Caco-2 (cell line): ENCODE data around the gene IQCK. TPM values are rescaled to one million over a fixed set of nuclear protein-coding genes. Genes with fewer than 3 reads are reported as not detected.

Experiments
- BruUV-seq: library from RNA; stranded (reverse); fragments of 400-500 nt; replicated peaks from 2 replicates; lab custom pipeline; 2021; lab: Mats Ljungman, UMichigan
- CTCF ChIA-PET: fragments of 300-600 bp; sonication (Branson Sonifier 250); formaldehyde crosslinking; loops from one replicate; lab custom pipeline; 2022; ENCODE audit warnings: antibody characterized with exemption; lab: Charles Lee
- POLR2A ChIA-PET: fragments of 300-600 bp; sonication (Branson Sonifier 250); formaldehyde crosslinking; loops from one replicate; lab custom pipeline; 2022; ENCODE audit warnings: antibody characterized with exemption; lab: Charles Lee
- DNase-seq, 2 experiments: peaks; one replicate each; pipeline versions ENCODE4 v3.0.0 to v3.0.0-alpha.2; 2020 to 2022
- H3K27me3 ChIP-seq: replicated peaks from 2 replicates; pipeline ENCODE4 v1.6.0; 2011; ENCODE audit warnings: low read length; ENCODE audit not compliant: control insufficient read depth, insufficient read depth
- H3K36me3 ChIP-seq: 2 replicates; pipeline ENCODE4 v1.5.1; 2011; ENCODE audit warnings: low read length; ENCODE audit not compliant: control insufficient read depth, insufficient read depth
- H3K4me1 ChIP-seq: fragments of 250-450 bp; sonication (Bioruptor Pico); 2 replicates; pipeline ENCODE4 v1.5.1; 2020; ENCODE audit warnings: mild to moderate bottlenecking
- H3K4me3 ChIP-seq: 2 replicates; pipeline ENCODE4 v1.5.1; 2011; ENCODE audit warnings: low read depth, mild to moderate bottlenecking, control low read depth, low read length
- H3K9me3 ChIP-seq: fragments of 250-450 bp; sonication (Bioruptor Pico); 2 replicates; pipeline ENCODE4 v1.5.1; 2020; ENCODE audit warnings: mild to moderate bottlenecking, moderate library complexity
- H3K27ac Mint-ChIP-seq: one replicate; pipeline ENCODE4 v1.8.0; 2022; ENCODE audit warnings: mixed read lengths; ENCODE audit not compliant: unreplicated experiment
- H3K27me3 Mint-ChIP-seq: one replicate; pipeline ENCODE4 v1.8.0; 2022; ENCODE audit warnings: mixed read lengths; ENCODE audit not compliant: insufficient read depth, unreplicated experiment
- H3K36me3 Mint-ChIP-seq: one replicate; pipeline ENCODE4 v1.8.0; 2022; ENCODE audit warnings: mild to moderate bottlenecking, mixed read lengths; ENCODE audit not compliant: insufficient read depth, unreplicated experiment
- H3K4me1 Mint-ChIP-seq: one replicate; pipeline ENCODE4 v1.8.0; 2022; ENCODE audit warnings: low read depth, mixed read lengths; ENCODE audit not compliant: unreplicated experiment
- H3K4me3 Mint-ChIP-seq: one replicate; pipeline ENCODE4 v1.8.0; 2022; ENCODE audit warnings: mild to moderate bottlenecking, moderate library complexity, mixed read lengths; ENCODE audit not compliant: unreplicated experiment
- H3K9me3 Mint-ChIP-seq: one replicate; pipeline ENCODE4 v1.8.0; 2022; ENCODE audit warnings: mixed read lengths; ENCODE audit not compliant: unreplicated experiment
- CTCF ChIP-seq, 2 experiments: fragments of 200-600 bp in 1 of 2; IDR thresholded peaks; 1 replicate in 1 of 2; 2 replicates in 1 of 2; pipeline versions ENCODE4 v1.5.1 to v1.8.0; 2011 to 2022; ENCODE audit warnings: antibody characterized with exemption in 1 of 2, control low read depth in 1 of 2, inconsistent platforms in 1 of 2, low read depth in 1 of 2, low read length in 1 of 2, mild to moderate bottlenecking in 1 of 2, moderate library complexity in 1 of 2; ENCODE audit not compliant: insufficient read depth in 1 of 2, severe bottlenecking in 1 of 2, unreplicated experiment in 1 of 2
- intact Hi-C: fragments of 100-400 bp; cut with micrococcal nuclease; formaldehyde crosslinking; loops from one replicate; pipeline ENCODE4 v1.10.0; 2022; ENCODE audit not compliant: unreplicated experiment
- total RNA-seq: library from RNA; stranded (reverse); gene quantifications from 2 replicates; pipeline ENCODE4 v1.2.3, GENCODE V29; 2022

The IQCK gene
- total RNA-seq, 1 experiment from 2014 or later, result 2.0 TPM

- H3K4me1 ChIP-seq, result no peaks in the 10 kb centered on the region
- no peak for DNase-seq
- TF ChIP-seq CTCF (IDR thresholded peaks at IDR 0.05; ENCODE audit: insufficient read depth in 1 of 2, low read depth in 1 of 2, low read length in 1 of 2, severe bottlenecking in 1 of 2, unreplicated experiment in 1 of 2), result no peak
- ChIA-PET POLR2A (no interaction called here), CTCF (interaction anchor here (0.6 to 1.2 kb wide), 2 partner anchors 53 to 281 kb away, joined by 6 read pairs; no protein-coding TSS in a partner anchor)
- no peaks in the 10 kb centered on the region for H3K27me3 ChIP-seq
- intact Hi-C loops, result loop anchor here (10.0 kb wide), 2 partner anchors 127 to 167 kb away; partner anchors contain the start of genes IQCK and KNOP1
- H3K9me3 Mint-ChIP-seq, result no peaks in the 10 kb centered on the region
- H3K36me3 ChIP-seq, result no peaks in the 10 kb centered on the region
- peaks cover 6% of the 10 kb centered on the region for H3K36me3 Mint-ChIP-seq
- no peaks in the 10 kb centered on the region for H3K27me3 Mint-ChIP-seq
- no peak overlapping the region for H3K4me3 ChIP-seq
- peaks cover 5% of the 10 kb centered on the region for H3K4me1 Mint-ChIP-seq
- H3K9me3 ChIP-seq, result no peaks in the 10 kb centered on the region
- H3K4me3 Mint-ChIP-seq, result no peak overlapping the region
- no peak overlapping the region for H3K27ac Mint-ChIP-seq
- no TSS peak for BruUV-seq
These were observed 164.1 kb downstream of the IQCK start for GRCh38 chr16:19882186-19882585.

GRCh38 chr16:19882646-19883045, 164.6 kb downstream of the IQCK start:
- no peaks in the 10 kb centered on the region for H3K4me1 ChIP-seq
- no peaks in the 10 kb centered on the region for H3K9me3 ChIP-seq
- Mint-ChIP-seq H3K36me3 (peaks cover 6% of the 10 kb centered on the region), H3K9me3 (no peaks in the 10 kb centered on the region), H3K27ac (peak overlapping the region; percentile 71), H3K27me3 (no peaks in the 10 kb centered on the region), H3K4me1 (peaks cover 5% of the 10 kb centered on the region), H3K4me3 (peak overlapping the region; percentile 71)
- TF ChIP-seq CTCF (IDR thresholded peaks at IDR 0.05; ENCODE audit: insufficient read depth in 1 of 2, low read depth in 1 of 2, low read length in 1 of 2, severe bottlenecking in 1 of 2, unreplicated experiment in 1 of 2), result no peak
- DNase-seq, result no peak
- POLR2A ChIA-PET, result no interaction called here
- BruUV-seq, result no TSS peak
- no peak overlapping the region for H3K4me3 ChIP-seq
- CTCF ChIA-PET, result interaction anchor here (0.6 to 1.2 kb wide), 2 partner anchors 53 to 282 kb away, joined by 6 read pairs; no protein-coding TSS in a partner anchor
- intact Hi-C loops, result loop anchor here (10.0 kb wide), 2 partner anchors 128 to 168 kb away; partner anchors contain the start of genes IQCK and KNOP1
- H3K27me3 ChIP-seq, result no peaks in the 10 kb centered on the region
- no peaks in the 10 kb centered on the region for H3K36me3 ChIP-seq

GRCh38 chr16:19883296-19883965, 165.4 kb downstream of the IQCK start:
- Mint-ChIP-seq H3K9me3 (no peaks in the 10 kb centered on the region), H3K27me3 (no peaks in the 10 kb centered on the region), H3K4me3 (peak overlapping the region; percentile 71), H3K36me3 (peaks cover 6% of the 10 kb centered on the region), H3K27ac (peak overlapping the region; percentile 71), H3K4me1 (peaks cover 5% of the 10 kb centered on the region)
- CTCF ChIA-PET, result interaction anchor here (1.2 to 2.0 kb wide), 4 partner anchors 282 to 300 kb away, joined by 6 to 10 read pairs (median 7); no protein-coding TSS in a partner anchor
- Histone ChIP-seq H3K9me3 (no peaks in the 10 kb centered on the region), H3K4me1 (no peaks in the 10 kb centered on the region), H3K36me3 (no peaks in the 10 kb centered on the region), H3K27me3 (no peaks in the 10 kb centered on the region), H3K4me3 (peak overlapping the region; percentile 47)
- POLR2A ChIA-PET, result no interaction called here
- intact Hi-C loops, result loop anchor here (10.0 kb wide), 2 partner anchors 129 to 169 kb away; partner anchors contain the start of genes IQCK and KNOP1
- DNase-seq, result peak in 1 of 2 experiments; percentile 7
- BruUV-seq, result no TSS peak
- no peak for TF ChIP-seq CTCF (IDR thresholded peaks at IDR 0.05; ENCODE audit: insufficient read depth in 1 of 2, low read depth in 1 of 2, low read length in 1 of 2, severe bottlenecking in 1 of 2, unreplicated experiment in 1 of 2)
